ENCODE measurements around the gene PERM1.

The PERM1 gene

GRCh38 chr1:970242-970972 lies 11.5 kb downstream of the PERM1 start:
- CTCF ChIA-PET, result interaction anchor here (0.8 to 1.8 kb wide), 3 partner anchors 13 to 65 kb away, joined by 3 to 8 read pairs (median 6); no protein-coding TSS in a partner anchor
- POLR2A ChIA-PET, result no interaction called here
- no peak for TF ChIP-seq CTCF (IDR thresholded peaks at IDR 0.05; ENCODE audit: control extremely low read depth, extremely low read depth, low read depth, missing control alignments)
- DNase-seq (ENCODE audit: extremely low spot score), result no peak

- ChIA-PET CTCF (no interaction called here), POLR2A (no interaction called here)
- no peak for DNase-seq (ENCODE audit: extremely low spot score)
- no peak for TF ChIP-seq CTCF (IDR thresholded peaks at IDR 0.05; ENCODE audit: control extremely low read depth, extremely low read depth, low read depth, missing control alignments)
Measured at GRCh38 chr1:969260-969855, 12.5 kb downstream of the PERM1 start.

- DNase-seq (ENCODE audit: extremely low spot score), result no peak
- no peak for TF ChIP-seq CTCF (IDR thresholded peaks at IDR 0.05; ENCODE audit: control extremely low read depth, extremely low read depth, low read depth, missing control alignments)
- POLR2A ChIA-PET, result no interaction called here
- CTCF ChIA-PET, result interaction anchor here (0.8 to 1.6 kb wide), 3 partner anchors 15 to 63 kb away, joined by 3 to 7 read pairs (median 4); no protein-coding TSS in a partner anchor
Measured at GRCh38 chr1:967466-968343, 14.2 kb downstream of the PERM1 start.

- POLR2A ChIA-PET, result no interaction called here
- peak; percentile 88 for DNase-seq (ENCODE audit: extremely low spot score)
- TF ChIP-seq CTCF (IDR thresholded peaks at IDR 0.05; ENCODE audit: control extremely low read depth, extremely low read depth, low read depth, missing control alignments), result no peak
- CTCF ChIA-PET, result interaction anchor here (0.8 to 1.6 kb wide), 6 partner anchors 9 to 62 kb away, joined by 3 to 7 read pairs (median 4); no protein-coding TSS in a partner anchor
Measured at GRCh38 chr1:966704-967300, 15.1 kb downstream of the PERM1 start.

- DNase-seq (ENCODE audit: extremely low spot score), result peak; percentile 73
- TF ChIP-seq CTCF (IDR thresholded peaks at IDR 0.05; ENCODE audit: control extremely low read depth, extremely low read depth, low read depth, missing control alignments), result no peak
- ChIA-PET POLR2A (no interaction called here), CTCF (interaction anchor here (0.8 to 1.6 kb wide), 6 partner anchors 10 to 61 kb away, joined by 3 to 7 read pairs (median 4); no protein-coding TSS in a partner anchor)
Measured at GRCh38 chr1:966135-966703, 15.7 kb downstream of the PERM1 start, which contains the start of gene PLEKHN1. TSS of gene PLEKHN1 (plus strand) at chr1:966482. CDS start at chr1:966532, 50 bp downstream.
